Stimulated activated naive CD8-positive, alpha-beta T cell treated with anti-CD3 and anti-CD28 coated beads, Interleukin-15, Interleukin-2, amounts not matched to agents 100 U/mL and 50 U/mL, for 24 hours (primary cell): ENCODE data around the gene ASIC4.

Experiments used
- ATAC-seq: fragments of 150-1000 bp; cut with Tn5 transposase; one replicate; pipeline ENCODE4 v1.10.0; 2021
- DNase-seq: peaks from one replicate; pipeline ENCODE4 v3.0.0; 2021

Gene ASIC4

GRCh38 chr2:219570194-219570923 lies 56.1 kb downstream of the ASIC4 start:
- ATAC-seq (peak; percentile 16), DNase-seq (peak; percentile 16)

GRCh38 chr2:219570924-219571310 lies 56.6 kb downstream of the ASIC4 start:
- no peak for DNase-seq
- ATAC-seq, result peak; percentile 2

- ATAC-seq (no peak), DNase-seq (peak; percentile 26)
Measured at GRCh38 chr2:219571311-219572236, 57.3 kb downstream of the ASIC4 start, which contains the start of gene OBSL1. Gene OBSL1 (minus strand): TSS chr2:219571539. CDS start chr2:219571232, 307 bp downstream.

- DNase-seq, result no peak
- ATAC-seq, result no peak
Measured at GRCh38 chr2:219572237-219573001, 58.1 kb downstream of the ASIC4 start, which contains the start of gene INHA. Gene INHA (plus strand): TSS chr2:219572310. CDS start chr2:219572375, 65 bp downstream.

- no peak for ATAC-seq
- no peak for DNase-seq
Measured at GRCh38 chr2:219573166-219573565, 58.9 kb downstream of the ASIC4 start.

GRCh38 chr2:219574484-219575311 lies 60.4 kb downstream of the ASIC4 start:
- no peak for DNase-seq
- no peak for ATAC-seq

- ATAC-seq, result no peak
- no peak for DNase-seq
Measured at GRCh38 chr2:219575566-219576504, 61.6 kb downstream of the ASIC4 start.

- DNase-seq (no peak), ATAC-seq (no peak)
Measured at GRCh38 chr2:219576505-219577388, 62.5 kb downstream of the ASIC4 start.

GRCh38 chr2:219578811-219579613 lies 64.7 kb downstream of the ASIC4 start:
- ATAC-seq, result no peak
- no peak for DNase-seq

GRCh38 chr2:219581346-219581745 lies 67.1 kb downstream of the ASIC4 start:
- no peak for DNase-seq

More at GRCh38 chr2:219581346-219581745, 67.1 kb downstream of the ASIC4 start:
- no peak for ATAC-seq
